Measurements from ENCODE around the gene GOT2. TPM values are rescaled to one million over a fixed set of nuclear protein-coding genes. Genes with fewer than 3 reads are reported as not detected.

GOT2 gene
- total RNA-seq, 1 donor from 2014 or later: 54.5 TPM

- no peak for DNase-seq (ENCODE audit: low spot score)
- no peaks in the 10 kb centered on the region for H3K36me3 Mint-ChIP-seq (ENCODE audit: low read depth)
- peaks cover 21% of the 10 kb centered on the region for H3K4me1 Mint-ChIP-seq (ENCODE audit: low read depth)
- peak overlapping the region; percentile 85 for H3K27ac Mint-ChIP-seq (ENCODE audit: unreplicated experiment)
- H3K4me3 Mint-ChIP-seq (ENCODE audit: unreplicated experiment): peak overlapping the region; percentile 94
- no peaks in the 10 kb centered on the region for H3K27me3 Mint-ChIP-seq (ENCODE audit: low read depth)
- no peak for TF ChIP-seq CTCF (IDR thresholded peaks at IDR 0.05)
- H3K9me3 Mint-ChIP-seq (ENCODE audit: low read depth): no peaks in the 10 kb centered on the region
These were observed 1.4 kb downstream of the GOT2 start for GRCh38 chr16:58732545-58733247.

GRCh38 chr16:58730724-58731370 lies 3.3 kb downstream of the GOT2 start:
- Mint-ChIP-seq H3K27ac (ENCODE audit: unreplicated experiment) (no peak overlapping the region), H3K4me1 (ENCODE audit: low read depth) (peaks cover 21% of the 10 kb centered on the region), H3K36me3 (ENCODE audit: low read depth) (no peaks in the 10 kb centered on the region), H3K27me3 (ENCODE audit: low read depth) (no peaks in the 10 kb centered on the region), H3K9me3 (ENCODE audit: low read depth) (no peaks in the 10 kb centered on the region), H3K4me3 (ENCODE audit: unreplicated experiment) (no peak overlapping the region)
- no peak for TF ChIP-seq CTCF (IDR thresholded peaks at IDR 0.05)
- DNase-seq (ENCODE audit: low spot score): no peak

GRCh38 chr16:58727796-58728568 lies 6.1 kb downstream of the GOT2 start:
- no peak for TF ChIP-seq CTCF (IDR thresholded peaks at IDR 0.05)
- no peaks in the 10 kb centered on the region for H3K36me3 Mint-ChIP-seq (ENCODE audit: low read depth)
- H3K4me1 Mint-ChIP-seq (ENCODE audit: low read depth): peaks cover 16% of the 10 kb centered on the region
- no peak overlapping the region for H3K4me3 Mint-ChIP-seq (ENCODE audit: unreplicated experiment)
- H3K27me3 Mint-ChIP-seq (ENCODE audit: low read depth): no peaks in the 10 kb centered on the region
- no peak overlapping the region for H3K27ac Mint-ChIP-seq (ENCODE audit: unreplicated experiment)
- DNase-seq (ENCODE audit: low spot score): no peak
- no peaks in the 10 kb centered on the region for H3K9me3 Mint-ChIP-seq (ENCODE audit: low read depth)

- H3K4me3 Mint-ChIP-seq (ENCODE audit: unreplicated experiment): no peak overlapping the region
- no peaks in the 10 kb centered on the region for H3K36me3 Mint-ChIP-seq (ENCODE audit: low read depth)
- no peaks in the 10 kb centered on the region for H3K9me3 Mint-ChIP-seq (ENCODE audit: low read depth)
- peaks cover 8% of the 10 kb centered on the region for H3K4me1 Mint-ChIP-seq (ENCODE audit: low read depth)
- no peak overlapping the region for H3K27ac Mint-ChIP-seq (ENCODE audit: unreplicated experiment)
- H3K27me3 Mint-ChIP-seq (ENCODE audit: low read depth): no peaks in the 10 kb centered on the region
- no peak for TF ChIP-seq CTCF (IDR thresholded peaks at IDR 0.05)
- DNase-seq (ENCODE audit: low spot score): no peak
These were observed 6.9 kb downstream of the GOT2 start for GRCh38 chr16:58727028-58727781.

GRCh38 chr16:58723109-58723508 lies 11.0 kb downstream of the GOT2 start:
- no peaks in the 10 kb centered on the region for H3K27me3 Mint-ChIP-seq (ENCODE audit: low read depth)
- H3K27ac Mint-ChIP-seq (ENCODE audit: unreplicated experiment): no peak overlapping the region
- no peak for DNase-seq (ENCODE audit: low spot score)
- H3K4me1 Mint-ChIP-seq (ENCODE audit: low read depth): no peaks in the 10 kb centered on the region
- no peak overlapping the region for H3K4me3 Mint-ChIP-seq (ENCODE audit: unreplicated experiment)
- H3K9me3 Mint-ChIP-seq (ENCODE audit: low read depth): no peaks in the 10 kb centered on the region
- TF ChIP-seq CTCF (IDR thresholded peaks at IDR 0.05): no peak
- peaks cover 17% of the 10 kb centered on the region for H3K36me3 Mint-ChIP-seq (ENCODE audit: low read depth)
